Tibial nerve (tissue), 4 donors: ENCODE measurements around the gene FAM174C.

Experiments
- CTCF ChIP-seq, 5 experiments: fragments of 200-600 bp in 3 of 5; fragments of 450-650 bp in 2 of 5; sonication (generic) in 3 of 5; IDR thresholded peaks; one replicate each; pipeline ENCODE4 v1.5.1; 2016 to 2019; ENCODE audit warnings: antibody characterized with exemption in 5 of 5, mild to moderate bottlenecking in 3 of 5, moderate library complexity in 2 of 5
- EP300 ChIP-seq, 2 donors: sonication (generic); formaldehyde crosslinking; IDR thresholded peaks; one replicate each; pipeline ENCODE4 v1.6.1; 2017; ENCODE audit warnings: antibody characterized with exemption in 2 of 2, mild to moderate bottlenecking in 1 of 2
- POLR2A ChIP-seq, 2 donors: fragments of 450-650 bp; IDR thresholded peaks; one replicate each; pipeline ENCODE4 v1.6.1; 2017; ENCODE audit warnings: antibody characterized with exemption in 2 of 2, mild to moderate bottlenecking in 2 of 2, moderate library complexity in 2 of 2

DNA sequence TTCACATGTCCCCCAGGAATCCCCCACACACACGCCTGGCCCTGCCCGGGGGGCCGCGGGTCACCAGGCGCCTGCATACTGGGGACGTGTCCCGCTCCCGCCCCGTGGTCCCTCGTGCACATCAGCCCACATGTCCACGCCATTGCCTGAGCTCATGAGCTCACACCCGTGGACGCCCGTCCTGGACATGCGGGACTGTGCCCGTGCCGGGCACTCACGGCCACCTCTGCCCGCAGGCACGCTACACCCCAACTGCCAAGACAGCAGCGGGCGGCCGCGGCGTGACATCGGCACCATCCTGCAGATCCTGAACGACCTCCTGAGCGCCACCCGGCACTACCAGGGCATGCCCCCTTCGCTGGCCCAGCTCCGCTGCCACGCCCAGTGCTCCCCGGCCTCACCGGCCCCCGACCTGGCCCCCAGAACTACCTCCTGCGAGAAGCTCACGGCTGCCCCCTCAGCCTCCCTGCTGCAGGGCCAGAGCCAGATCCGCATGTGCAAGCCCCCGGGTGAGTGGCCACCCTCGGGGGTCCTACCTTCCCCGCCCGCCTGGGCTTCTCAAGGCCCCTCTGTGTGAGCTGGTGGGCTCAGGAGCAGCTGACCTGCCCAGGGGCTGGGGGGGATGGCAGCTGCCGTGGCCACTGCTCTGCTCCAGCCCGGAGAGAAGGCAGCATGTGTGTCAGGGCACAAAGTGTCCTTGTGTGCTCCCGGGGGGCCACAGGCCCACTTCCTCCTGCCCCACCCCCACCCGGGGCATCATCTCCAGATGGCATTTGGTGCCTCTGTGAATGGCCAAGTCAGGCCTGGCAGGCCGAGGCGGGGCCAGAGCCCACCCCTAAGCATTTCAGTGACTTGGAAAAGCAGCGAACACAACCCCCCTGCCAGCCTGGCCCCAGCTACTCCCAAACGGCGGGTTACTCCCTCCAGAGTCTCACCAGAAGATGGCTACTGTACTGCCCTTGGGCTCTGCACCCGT, 19.9 kb upstream of the FAM174C start:
- no peak for TF ChIP-seq POLR2A (IDR thresholded peaks at IDR 0.05)
- TF ChIP-seq CTCF (IDR thresholded peaks at IDR 0.05): no peak
- TF ChIP-seq EP300 (IDR thresholded peaks at IDR 0.05): no peak
